Measurements from ENCODE around the gene NFATC2. TPM values are rescaled to one million over a fixed set of nuclear protein-coding genes. Genes with fewer than 3 reads are reported as not detected.

The NFATC2 gene
- total RNA-seq, 1 experiment from 2014 or later = 5.0 TPM

- CTCF ChIA-PET = no interaction called here
- Histone ChIP-seq H3K9me3 (ENCODE audit: control insufficient read depth in 1 of 2, insufficient read depth in 1 of 2, low read depth in 1 of 2, low read length in 2 of 2) (no peaks in the 10 kb centered on the region), H3K4me2 (ENCODE audit: low read length) (no peak overlapping the region), H3K36me3 (ENCODE audit: control insufficient read depth in 1 of 2, insufficient read depth in 2 of 2, low read length in 2 of 2) (no peaks in the 10 kb centered on the region), H4K20me1 (ENCODE audit: insufficient read depth) (no peaks in the 10 kb centered on the region), H3K9me2 (ENCODE audit: insufficient read depth) (no peaks in the 10 kb centered on the region), H2AFZ (ENCODE audit: low read depth, low read length, poor library complexity, severe bottlenecking) (no peak overlapping the region), H3K9ac (ENCODE audit: low read length) (no peak overlapping the region), H3K27ac (ENCODE audit: low read depth, low read length) (no peak overlapping the region), H3K4me1 (ENCODE audit: control insufficient read depth in 1 of 2, insufficient read depth in 2 of 2, low read length in 2 of 2) (peaks cover 27 to 34% of the 10 kb centered on the region in 2 experiments), H3K4me3 (replicated peaks in 1 of 2; ENCODE audit: low read depth in 1 of 2, low read length in 2 of 2) (no peak overlapping the region), H3K79me2 (ENCODE audit: insufficient read depth, low read length) (no peaks in the 10 kb centered on the region), H3K27me3 (ENCODE audit: insufficient read depth, low read length) (no peaks in the 10 kb centered on the region; the same call in 1 of the 2 replicates)
- ATAC-seq (no peak), DNase-seq (ENCODE audit: low read depth, low spot score) (no peak)
- no TSS peak for BruUV-seq (replicated peaks)
- POLR2A ChIA-PET = no interaction called here
- TF ChIP-seq ELF1 (IDR thresholded peaks at IDR 0.05; ENCODE audit: borderline replicate concordance, low read depth) (no peak), ZNF274 (IDR thresholded peaks at IDR 0.05; ENCODE audit: low read depth, low read length) (no peak), EZH2phosphoT487 (IDR thresholded peaks at IDR 0.05; ENCODE audit: borderline replicate concordance) (no peak), SRF (IDR thresholded peaks at IDR 0.05; ENCODE audit: low read depth) (no peak), POLR2A (IDR thresholded peaks at IDR 0.05; ENCODE audit: borderline replicate concordance, extremely low read depth, insufficient read depth, insufficient read length) (no peak), EZH2 (IDR thresholded peaks at IDR 0.05) (no peak), POLR2AphosphoS5 (IDR thresholded peaks at IDR 0.05; ENCODE audit: low read depth, low read length) (no peak), CTCF (IDR thresholded peaks at IDR 0.05 in 2 of 3, conservative IDR thresholded peaks at IDR 0.05 in 1 of 3; ENCODE audit: borderline replicate concordance in 1 of 3, insufficient read depth in 1 of 3, low read depth in 2 of 3, low read length in 2 of 3) (no peak), YY1 (IDR thresholded peaks at IDR 0.05; ENCODE audit: extremely low read depth, insufficient replicate concordance, low read depth, low read length) (no peak), CBX3 (IDR thresholded peaks at IDR 0.05; ENCODE audit: low read depth) (no peak), SIN3A (IDR thresholded peaks at IDR 0.05; ENCODE audit: low read depth) (no peak), JUND (IDR thresholded peaks at IDR 0.05) (no peak), TCF7L2 (IDR thresholded peaks at IDR 0.05; ENCODE audit: borderline replicate concordance, extremely low read depth, insufficient read depth, insufficient read length) (no peak), CEBPB (IDR thresholded peaks at IDR 0.05; ENCODE audit: low read depth) (no peak)
- TF ChIP-seq, protein P1, sequence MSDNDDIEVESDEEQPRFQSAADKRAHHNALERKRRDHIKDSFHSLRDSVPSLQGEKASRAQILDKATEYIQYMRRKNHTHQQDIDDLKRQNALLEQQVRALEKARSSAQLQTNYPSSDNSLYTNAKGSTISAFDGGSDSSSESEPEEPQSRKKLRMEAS (IDR thresholded peaks at IDR 0.05) = no peak
- TF ChIP-seq, protein P2, sequence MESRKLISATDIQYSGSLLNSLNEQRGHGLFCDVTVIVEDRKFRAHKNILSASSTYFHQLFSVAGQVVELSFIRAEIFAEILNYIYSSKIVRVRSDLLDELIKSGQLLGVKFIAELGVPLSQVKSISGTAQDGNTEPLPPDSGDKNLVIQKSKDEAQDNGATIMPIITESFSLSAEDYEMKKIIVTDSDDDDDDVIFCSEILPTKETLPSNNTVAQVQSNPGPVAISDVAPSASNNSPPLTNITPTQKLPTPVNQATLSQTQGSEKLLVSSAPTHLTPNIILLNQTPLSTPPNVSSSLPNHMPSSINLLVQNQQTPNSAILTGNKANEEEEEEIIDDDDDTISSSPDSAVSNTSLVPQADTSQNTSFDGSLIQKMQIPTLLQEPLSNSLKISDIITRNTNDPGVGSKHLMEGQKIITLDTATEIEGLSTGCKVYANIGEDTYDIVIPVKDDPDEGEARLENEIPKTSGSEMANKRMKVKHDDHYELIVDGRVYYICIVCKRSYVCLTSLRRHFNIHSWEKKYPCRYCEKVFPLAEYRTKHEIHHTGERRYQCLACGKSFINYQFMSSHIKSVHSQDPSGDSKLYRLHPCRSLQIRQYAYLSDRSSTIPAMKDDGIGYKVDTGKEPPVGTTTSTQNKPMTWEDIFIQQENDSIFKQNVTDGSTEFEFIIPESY (IDR thresholded peaks at IDR 0.05; ENCODE audit: extremely low read depth, insufficient replicate concordance, low read length) = no peak
- TF ChIP-seq, protein P3, sequence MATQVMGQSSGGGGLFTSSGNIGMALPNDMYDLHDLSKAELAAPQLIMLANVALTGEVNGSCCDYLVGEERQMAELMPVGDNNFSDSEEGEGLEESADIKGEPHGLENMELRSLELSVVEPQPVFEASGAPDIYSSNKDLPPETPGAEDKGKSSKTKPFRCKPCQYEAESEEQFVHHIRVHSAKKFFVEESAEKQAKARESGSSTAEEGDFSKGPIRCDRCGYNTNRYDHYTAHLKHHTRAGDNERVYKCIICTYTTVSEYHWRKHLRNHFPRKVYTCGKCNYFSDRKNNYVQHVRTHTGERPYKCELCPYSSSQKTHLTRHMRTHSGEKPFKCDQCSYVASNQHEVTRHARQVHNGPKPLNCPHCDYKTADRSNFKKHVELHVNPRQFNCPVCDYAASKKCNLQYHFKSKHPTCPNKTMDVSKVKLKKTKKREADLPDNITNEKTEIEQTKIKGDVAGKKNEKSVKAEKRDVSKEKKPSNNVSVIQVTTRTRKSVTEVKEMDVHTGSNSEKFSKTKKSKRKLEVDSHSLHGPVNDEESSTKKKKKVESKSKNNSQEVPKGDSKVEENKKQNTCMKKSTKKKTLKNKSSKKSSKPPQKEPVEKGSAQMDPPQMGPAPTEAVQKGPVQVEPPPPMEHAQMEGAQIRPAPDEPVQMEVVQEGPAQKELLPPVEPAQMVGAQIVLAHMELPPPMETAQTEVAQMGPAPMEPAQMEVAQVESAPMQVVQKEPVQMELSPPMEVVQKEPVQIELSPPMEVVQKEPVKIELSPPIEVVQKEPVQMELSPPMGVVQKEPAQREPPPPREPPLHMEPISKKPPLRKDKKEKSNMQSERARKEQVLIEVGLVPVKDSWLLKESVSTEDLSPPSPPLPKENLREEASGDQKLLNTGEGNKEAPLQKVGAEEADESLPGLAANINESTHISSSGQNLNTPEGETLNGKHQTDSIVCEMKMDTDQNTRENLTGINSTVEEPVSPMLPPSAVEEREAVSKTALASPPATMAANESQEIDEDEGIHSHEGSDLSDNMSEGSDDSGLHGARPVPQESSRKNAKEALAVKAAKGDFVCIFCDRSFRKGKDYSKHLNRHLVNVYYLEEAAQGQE (IDR thresholded peaks at IDR 0.05; ENCODE audit: low read depth) = no peak
- intact Hi-C loops (cut with micrococcal nuclease) = loop anchor here (5.0 kb wide), 1 partner anchor 97 kb away; the partner anchor contains the start of gene NFATC2
- RAD21 ChIA-PET (ENCODE audit: low non-redundant PET in 1 of 2, low total read pairs in 2 of 2, uncharacterized antibody in 2 of 2, unreplicated experiment in 2 of 2) = no interaction called here
Observed at GRCh38 chr20:51444922-51445438, 97.5 kb downstream of the NFATC2 start.

Data from HCT116 (cell line).